GM12878 (cell line): ENCODE data around the gene OPRM1. TPM values are rescaled to one million over a fixed set of nuclear protein-coding genes. Genes with fewer than 3 reads are reported as not detected.

Experiments
- ATAC-seq: fragments of 200-7000 bp; cut with Tn5 transposase; 3 replicates; pipeline ENCODE4 v1.9.1; 2020; ENCODE audit warnings: mild to moderate bottlenecking, moderate library complexity
- BruUV-seq: library from RNA; stranded (reverse); fragments of 400-500 nt; replicated peaks from 2 replicates; lab custom pipeline; 2021; lab: Mats Ljungman, UMichigan
- CTCF ChIA-PET: fragments of 300-600 bp; sonication (Branson Sonifier 250); formaldehyde crosslinking; extraction: SDS; loops from one replicate; lab custom pipeline; 2021; ENCODE audit warnings: inconsistent platforms; lab: Yijun Ruan, JAX
- POLR2A ChIA-PET: fragments of 350-600 bp; formaldehyde crosslinking; extraction: SDS; loops from one replicate; lab custom pipeline; 2021; ENCODE audit warnings: inconsistent platforms; lab: Charles Lee
- RAD21 ChIA-PET: fragments of 300-600 bp; sonication (Branson Sonifier 250); formaldehyde crosslinking; loops from one replicate; lab custom pipeline; 2023; ENCODE audit warnings: antibody characterized with exemption; ENCODE audit not compliant: unreplicated experiment; lab: Charles Lee
- SMC1A ChIA-PET: fragments of 300-600 bp; sonication (Branson Sonifier 250); formaldehyde crosslinking; loops from one replicate; lab custom pipeline; 2023; ENCODE audit not compliant: unreplicated experiment, uncharacterized antibody; lab: Charles Lee
- DNase-seq: peaks from one replicate; pipeline ENCODE4 v3.0.0-alpha.2; 2011; ENCODE audit warnings: low read depth, low spot score
- FAIRE-seq: peaks from 3 replicates; lab custom pipeline; 2011; peaks lifted over from hg19 to GRCh38; lab: Jason Lieb, UNC
- H2AFZ ChIP-seq: 2 replicates; pipeline ENCODE4 v1.6.0; 2011; ENCODE audit warnings: low read depth, low read length, control low read depth; ENCODE audit not compliant: control insufficient read depth
- H3K27ac ChIP-seq: 2 replicates; pipeline ENCODE4 v1.5.1; 2011; ENCODE audit warnings: control low read depth; ENCODE audit not compliant: control insufficient read depth, insufficient read depth
- H3K27me3 ChIP-seq, 2 experiments: replicated peaks in 1 of 2; 2 replicates each; pipeline versions ENCODE4 v1.6.0 to v1.6.1; 2011; ENCODE audit warnings: low read length in 1 of 2; ENCODE audit not compliant: control insufficient read depth in 2 of 2, insufficient read depth in 2 of 2
- H3K36me3 ChIP-seq, 2 experiments: 2 replicates each; pipeline ENCODE4 v1.5.1; 2011; ENCODE audit warnings: low read length in 1 of 2; ENCODE audit not compliant: control insufficient read depth in 2 of 2, insufficient read depth in 2 of 2
- H3K4me1 ChIP-seq: 2 replicates; pipeline ENCODE4 v1.6.1; 2011; ENCODE audit warnings: mild to moderate bottlenecking, low read length, moderate library complexity, mixed read lengths; ENCODE audit not compliant: control insufficient read depth, insufficient read depth
- H3K4me2 ChIP-seq: 2 replicates; pipeline ENCODE4 v1.6.0; 2011; ENCODE audit warnings: control low read depth; ENCODE audit not compliant: control insufficient read depth, insufficient read depth
- H3K4me3 ChIP-seq: fragments of 200-600 bp; sonication (generic); 2 replicates; pipeline ENCODE4 v1.5.1; 2016
- H3K79me2 ChIP-seq: 2 replicates; pipeline ENCODE4 v1.6.0; 2011; ENCODE audit warnings: low read length; ENCODE audit not compliant: control insufficient read depth, insufficient read depth
- H3K9ac ChIP-seq: 2 replicates; pipeline ENCODE4 v1.8.0; 2011; ENCODE audit warnings: low read length, control low read depth, mixed read lengths; ENCODE audit not compliant: control insufficient read depth, insufficient read depth
- H3K9me3 ChIP-seq: replicated peaks from 3 replicates; pipeline ENCODE4 v1.5.1; 2011; ENCODE audit warnings: mild to moderate bottlenecking, low read length; ENCODE audit not compliant: control insufficient read depth, insufficient read depth
- H4K20me1 ChIP-seq: 2 replicates; pipeline ENCODE4 v1.6.0; 2011; ENCODE audit not compliant: control insufficient read depth, insufficient read depth
- ASH2L ChIP-seq: fragments of 300-600, 200-600 bp; sonication (generic); IDR thresholded peaks from 2 replicates; pipeline ENCODE4 v1.6.1; 2017; ENCODE audit warnings: low read depth, mild to moderate bottlenecking, borderline replicate concordance
- GATAD2B ChIP-seq: fragments of 450-650 bp; conservative IDR thresholded peaks from 2 replicates; pipeline ENCODE4 v1.6.1; 2017; ENCODE audit warnings: low read depth, mild to moderate bottlenecking, moderate library complexity
- HDGF ChIP-seq: fragments of 450-650 bp; IDR thresholded peaks from 2 replicates; pipeline ENCODE4 v1.6.1; 2016; ENCODE audit warnings: antibody characterized with exemption
- IRF4 ChIP-seq: IDR thresholded peaks from 2 replicates; pipeline ENCODE4 v1.6.1; 2011; ENCODE audit warnings: low read depth, low read length
- NR2C1 ChIP-seq: fragments of 450-650 bp; IDR thresholded peaks from 2 replicates; pipeline ENCODE4 v1.6.1; 2017; ENCODE audit warnings: antibody characterized with exemption, mild to moderate bottlenecking, moderate library complexity
- PAX5 ChIP-seq: IDR thresholded peaks from 2 replicates; pipeline ENCODE4 v1.6.1; 2011; ENCODE audit warnings: low read depth, low read length, borderline replicate concordance
- RB1 ChIP-seq: fragments of 450-650 bp; formaldehyde crosslinking; IDR thresholded peaks from 2 replicates; pipeline ENCODE4 v1.6.1; 2017; ENCODE audit warnings: mild to moderate bottlenecking, borderline replicate concordance
- WGBS: methylation state at CpG from one replicate; pipeline ENCODE4 v1.1.6; 2016; ENCODE audit warnings: low lambda C conversion rate; ENCODE audit not compliant: insufficient replicate concordance, insufficient coverage; ENCODE audit errors: missing lambda C conversion rate; 5-methylcytosine and 5-hydroxymethylcytosine counted together
- in situ Hi-C: fragments of 300-500 bp; cut with MboI; formaldehyde crosslinking; loops from 9 replicates; pipeline ENCODE4 v1.14.3; 2018; ENCODE audit warnings: mixed read lengths
- intact Hi-C: fragments of 100-400 bp; cut with micrococcal nuclease; formaldehyde crosslinking; loops from one replicate; pipeline ENCODE4 v1.14.2; 2022; ENCODE audit not compliant: unreplicated experiment
- polyA plus RNA-seq, 11 experiments: library from polyadenylated mRNA; depleted of rRNA in 4 of 11; unstranded in 6 of 11; stranded (reverse) in 5 of 11; fragments of >200 nt; fragmentation: Nextera tagmentation in 4 of 11; fragmentation: Illumina TruSeq in 1 of 11; extraction: Ambion mirVana in 4 of 11; extraction: Trizol in 1 of 11; gene quantifications; 1 replicate in 1 of 11; 2 replicates in 10 of 11; pipeline versions ENCODE4 v1.2.1 to v1.2.3, GENCODE V29; 2011 to 2016; ENCODE audit warnings: inconsistent platforms in 2 of 11, missing spikeins in 2 of 11, low read depth in 1 of 11
- total RNA-seq, 4 experiments: library from RNA; depleted of rRNA in 3 of 4; stranded (reverse); fragments of >200 nt in 3 of 4; fragmentation: Illumina TruSeq in 1 of 4; extraction: Trizol in 1 of 4; gene quantifications; 2 replicates each; pipeline versions ENCODE4 v1.2.1 to v1.2.3, GENCODE V29; 2013 to 2021
- TF ChIP-seq, protein P1 (sequence below): fragments of 450-650 bp; IDR thresholded peaks from 2 replicates; pipeline ENCODE4 v1.6.1; 2018; ENCODE audit warnings: mild to moderate bottlenecking, low read depth, moderate library complexity; ENCODE audit not compliant: partially characterized antibody
- TF ChIP-seq, protein P2 (sequence below), 3 experiments: IDR thresholded peaks in 2 of 3; conservative IDR thresholded peaks in 1 of 3; 2 replicates each; pipeline ENCODE4 v1.5.1; 2011; ENCODE audit warnings: low read depth in 3 of 3, low read length in 3 of 3, mild to moderate bottlenecking in 3 of 3, control low read depth in 2 of 3, moderate library complexity in 2 of 3, inconsistent platforms in 1 of 3, mixed read lengths in 1 of 3; ENCODE audit not compliant: control insufficient read depth in 2 of 3, insufficient read depth in 1 of 3; ENCODE audit errors: extremely low read depth in 1 of 3
- TF ChIP-seq, protein P3 (sequence below): IDR thresholded peaks from 2 replicates; pipeline ENCODE4 v1.6.1; 2012; ENCODE audit warnings: low read depth, low read length, improper control_type of control experiment
- TF ChIP-seq, protein P4 (sequence below): fragments of 450-650 bp; IDR thresholded peaks from 2 replicates; pipeline ENCODE4 v1.6.1; 2017; ENCODE audit warnings: mild to moderate bottlenecking, moderate library complexity
- TF ChIP-seq, protein P5 (sequence below): IDR thresholded peaks from 2 replicates; pipeline ENCODE4 v1.6.1; 2011; ENCODE audit warnings: borderline replicate concordance, low read depth, mild to moderate bottlenecking, moderate library complexity, mixed read lengths, low read length; ENCODE audit not compliant: insufficient read depth; ENCODE audit errors: extremely low read length

The OPRM1 gene
- total and polyA plus RNA-seq, 10 of the 15 experiments (the other 5 are each of a cell fraction or from before 2014, with no cell fraction given) = not detected

DNA sequence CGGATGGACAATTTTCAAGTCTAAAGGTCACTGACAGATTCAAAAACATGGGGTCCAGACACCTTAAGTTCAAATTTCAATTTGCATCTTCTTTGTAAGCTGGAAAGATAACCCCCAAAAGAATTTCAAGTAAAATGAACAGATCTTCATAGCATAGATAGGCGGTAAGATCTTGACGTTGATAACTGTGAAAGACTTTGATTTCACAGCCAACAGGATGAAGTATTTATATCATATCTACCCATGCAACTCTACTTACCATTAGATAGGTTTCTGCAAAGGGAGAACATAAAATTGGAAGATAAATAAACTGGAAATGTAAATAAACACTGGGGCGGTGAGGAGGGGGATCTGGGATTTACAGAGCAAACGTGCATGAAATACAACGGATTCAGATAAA lies 179.7 kb downstream of the OPRM1 start (continued):
- TF ChIP-seq, protein P1, sequence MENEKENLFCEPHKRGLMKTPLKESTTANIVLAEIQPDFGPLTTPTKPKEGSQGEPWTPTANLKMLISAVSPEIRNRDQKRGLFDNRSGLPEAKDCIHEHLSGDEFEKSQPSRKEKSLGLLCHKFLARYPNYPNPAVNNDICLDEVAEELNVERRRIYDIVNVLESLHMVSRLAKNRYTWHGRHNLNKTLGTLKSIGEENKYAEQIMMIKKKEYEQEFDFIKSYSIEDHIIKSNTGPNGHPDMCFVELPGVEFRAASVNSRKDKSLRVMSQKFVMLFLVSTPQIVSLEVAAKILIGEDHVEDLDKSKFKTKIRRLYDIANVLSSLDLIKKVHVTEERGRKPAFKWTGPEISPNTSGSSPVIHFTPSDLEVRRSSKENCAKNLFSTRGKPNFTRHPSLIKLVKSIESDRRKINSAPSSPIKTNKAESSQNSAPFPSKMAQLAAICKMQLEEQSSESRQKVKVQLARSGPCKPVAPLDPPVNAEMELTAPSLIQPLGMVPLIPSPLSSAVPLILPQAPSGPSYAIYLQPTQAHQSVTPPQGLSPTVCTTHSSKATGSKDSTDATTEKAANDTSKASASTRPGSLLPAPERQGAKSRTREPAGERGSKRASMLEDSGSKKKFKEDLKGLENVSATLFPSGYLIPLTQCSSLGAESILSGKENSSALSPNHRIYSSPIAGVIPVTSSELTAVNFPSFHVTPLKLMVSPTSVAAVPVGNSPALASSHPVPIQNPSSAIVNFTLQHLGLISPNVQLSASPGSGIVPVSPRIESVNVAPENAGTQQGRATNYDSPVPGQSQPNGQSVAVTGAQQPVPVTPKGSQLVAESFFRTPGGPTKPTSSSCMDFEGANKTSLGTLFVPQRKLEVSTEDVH = no peak
- TF ChIP-seq, protein P2, sequence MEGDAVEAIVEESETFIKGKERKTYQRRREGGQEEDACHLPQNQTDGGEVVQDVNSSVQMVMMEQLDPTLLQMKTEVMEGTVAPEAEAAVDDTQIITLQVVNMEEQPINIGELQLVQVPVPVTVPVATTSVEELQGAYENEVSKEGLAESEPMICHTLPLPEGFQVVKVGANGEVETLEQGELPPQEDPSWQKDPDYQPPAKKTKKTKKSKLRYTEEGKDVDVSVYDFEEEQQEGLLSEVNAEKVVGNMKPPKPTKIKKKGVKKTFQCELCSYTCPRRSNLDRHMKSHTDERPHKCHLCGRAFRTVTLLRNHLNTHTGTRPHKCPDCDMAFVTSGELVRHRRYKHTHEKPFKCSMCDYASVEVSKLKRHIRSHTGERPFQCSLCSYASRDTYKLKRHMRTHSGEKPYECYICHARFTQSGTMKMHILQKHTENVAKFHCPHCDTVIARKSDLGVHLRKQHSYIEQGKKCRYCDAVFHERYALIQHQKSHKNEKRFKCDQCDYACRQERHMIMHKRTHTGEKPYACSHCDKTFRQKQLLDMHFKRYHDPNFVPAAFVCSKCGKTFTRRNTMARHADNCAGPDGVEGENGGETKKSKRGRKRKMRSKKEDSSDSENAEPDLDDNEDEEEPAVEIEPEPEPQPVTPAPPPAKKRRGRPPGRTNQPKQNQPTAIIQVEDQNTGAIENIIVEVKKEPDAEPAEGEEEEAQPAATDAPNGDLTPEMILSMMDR (IDR thresholded peaks at IDR 0.05 in 2 of 3, conservative IDR thresholded peaks at IDR 0.05 in 1 of 3; ENCODE audit: control insufficient read depth in 2 of 3, extremely low read depth in 1 of 3, insufficient read depth in 1 of 3, low read depth in 3 of 3, low read length in 3 of 3) = no peak
- no peak for TF ChIP-seq HDGF
- TF ChIP-seq, all 136 proteins: peak for 0

DNA sequence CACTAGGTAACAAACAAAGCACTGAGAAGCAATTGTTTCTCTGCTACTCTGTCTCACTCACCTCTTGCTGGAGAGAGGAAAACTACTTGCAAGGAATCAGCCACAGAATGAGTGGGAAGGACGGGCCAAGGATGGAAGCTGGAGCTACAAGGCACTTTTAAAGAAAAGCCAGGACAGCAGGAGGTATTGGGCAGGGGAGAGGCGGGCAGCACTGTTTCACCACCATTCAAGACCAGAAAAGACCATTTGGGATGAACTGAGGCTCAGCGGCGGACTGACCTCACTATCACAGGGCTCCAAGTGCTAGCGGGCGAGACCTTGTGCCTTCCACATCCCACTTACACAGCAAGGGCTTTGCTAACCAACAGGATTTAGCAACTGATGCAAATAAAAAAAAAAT lies 180.2 kb downstream of the OPRM1 start:
- peaks cover 2% of the 10 kb centered on the region for H3K79me2 ChIP-seq
- H3K4me2 ChIP-seq = no peak overlapping the region
- intact Hi-C loops = no loop called here
- no peaks in the 10 kb centered on the region; a peak in 1 of 4 replicates for H3K27me3 ChIP-seq
- no peak overlapping the region for H2AFZ ChIP-seq
- FAIRE-seq (no peak), DNase-seq (no peak)
- POLR2A ChIA-PET = interaction anchor here (0.7 to 1.0 kb wide), 2 partner anchors 28 to 638 kb away, joined by 3 to 4 read pairs; no protein-coding TSS in a partner anchor
- H3K27ac ChIP-seq = no peak overlapping the region
- 49% methylated on average over 6 of the region's 6 CpGs for WGBS
- in situ Hi-C loops = no loop called here
- BruUV-seq = no TSS peak
- H4K20me1 ChIP-seq = no peaks in the 10 kb centered on the region
- no peak overlapping the region for H3K9ac ChIP-seq
- SMC1A ChIA-PET = interaction anchor here (0.7 to 2.7 kb wide), 3 partner anchors 55 to 385 kb away, joined by 3 to 10 read pairs (median 4); no protein-coding TSS in a partner anchor
- no peaks in the 10 kb centered on the region for H3K4me1 ChIP-seq
- no peak overlapping the region for H3K4me3 ChIP-seq
- H3K36me3 ChIP-seq = peaks cover 3 to 16% of the 10 kb centered on the region in 2 experiments; a peak in 2 of 4 replicates
- RAD21 ChIA-PET = no interaction called here
- CTCF ChIA-PET = interaction anchor here (0.7 to 1.2 kb wide), 2 partner anchors 23 to 56 kb away, joined by 3 to 5 read pairs; no protein-coding TSS in a partner anchor
- no peak for TF ChIP-seq ASH2L
- TF ChIP-seq, protein P3, sequence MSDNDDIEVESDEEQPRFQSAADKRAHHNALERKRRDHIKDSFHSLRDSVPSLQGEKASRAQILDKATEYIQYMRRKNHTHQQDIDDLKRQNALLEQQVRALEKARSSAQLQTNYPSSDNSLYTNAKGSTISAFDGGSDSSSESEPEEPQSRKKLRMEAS = no peak
- TF ChIP-seq GATAD2B = no peak
- no peak for TF ChIP-seq NR2C1
- TF ChIP-seq, protein P4, sequence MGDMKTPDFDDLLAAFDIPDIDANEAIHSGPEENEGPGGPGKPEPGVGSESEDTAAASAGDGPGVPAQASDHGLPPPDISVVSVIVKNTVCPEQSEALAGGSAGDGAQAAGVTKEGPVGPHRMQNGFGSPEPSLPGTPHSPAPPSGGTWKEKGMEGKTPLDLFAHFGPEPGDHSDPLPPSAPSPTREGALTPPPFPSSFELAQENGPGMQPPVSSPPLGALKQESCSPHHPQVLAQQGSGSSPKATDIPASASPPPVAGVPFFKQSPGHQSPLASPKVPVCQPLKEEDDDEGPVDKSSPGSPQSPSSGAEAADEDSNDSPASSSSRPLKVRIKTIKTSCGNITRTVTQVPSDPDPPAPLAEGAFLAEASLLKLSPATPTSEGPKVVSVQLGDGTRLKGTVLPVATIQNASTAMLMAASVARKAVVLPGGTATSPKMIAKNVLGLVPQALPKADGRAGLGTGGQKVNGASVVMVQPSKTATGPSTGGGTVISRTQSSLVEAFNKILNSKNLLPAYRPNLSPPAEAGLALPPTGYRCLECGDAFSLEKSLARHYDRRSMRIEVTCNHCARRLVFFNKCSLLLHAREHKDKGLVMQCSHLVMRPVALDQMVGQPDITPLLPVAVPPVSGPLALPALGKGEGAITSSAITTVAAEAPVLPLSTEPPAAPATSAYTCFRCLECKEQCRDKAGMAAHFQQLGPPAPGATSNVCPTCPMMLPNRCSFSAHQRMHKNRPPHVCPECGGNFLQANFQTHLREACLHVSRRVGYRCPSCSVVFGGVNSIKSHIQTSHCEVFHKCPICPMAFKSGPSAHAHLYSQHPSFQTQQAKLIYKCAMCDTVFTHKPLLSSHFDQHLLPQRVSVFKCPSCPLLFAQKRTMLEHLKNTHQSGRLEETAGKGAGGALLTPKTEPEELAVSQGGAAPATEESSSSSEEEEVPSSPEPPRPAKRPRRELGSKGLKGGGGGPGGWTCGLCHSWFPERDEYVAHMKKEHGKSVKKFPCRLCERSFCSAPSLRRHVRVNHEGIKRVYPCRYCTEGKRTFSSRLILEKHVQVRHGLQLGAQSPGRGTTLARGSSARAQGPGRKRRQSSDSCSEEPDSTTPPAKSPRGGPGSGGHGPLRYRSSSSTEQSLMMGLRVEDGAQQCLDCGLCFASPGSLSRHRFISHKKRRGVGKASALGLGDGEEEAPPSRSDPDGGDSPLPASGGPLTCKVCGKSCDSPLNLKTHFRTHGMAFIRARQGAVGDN = no peak
- no peak for TF ChIP-seq RB1
- TF ChIP-seq, protein P5, sequence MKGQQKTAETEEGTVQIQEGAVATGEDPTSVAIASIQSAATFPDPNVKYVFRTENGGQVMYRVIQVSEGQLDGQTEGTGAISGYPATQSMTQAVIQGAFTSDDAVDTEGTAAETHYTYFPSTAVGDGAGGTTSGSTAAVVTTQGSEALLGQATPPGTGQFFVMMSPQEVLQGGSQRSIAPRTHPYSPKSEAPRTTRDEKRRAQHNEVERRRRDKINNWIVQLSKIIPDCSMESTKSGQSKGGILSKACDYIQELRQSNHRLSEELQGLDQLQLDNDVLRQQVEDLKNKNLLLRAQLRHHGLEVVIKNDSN = no peak
- TF ChIP-seq PAX5 = no peak
- no peak for TF ChIP-seq IRF4
- TF ChIP-seq, all 136 proteins: peak for 0
- no peak for ATAC-seq
- no peaks in the 10 kb centered on the region for H3K9me3 ChIP-seq
